HG03558 (cell line): ENCODE results near the gene FLT3.

ENCODE experiments used
- ATAC-seq: cut with Tn5 transposase; IDR thresholded peaks from one replicate; pipeline ENCODE4 v1.9.1; 2021; ENCODE audit warnings: moderate number of reproducible peaks; ENCODE audit not compliant: unreplicated experiment; ENCODE audit errors: extremely low read depth

FLT3 gene

GRCh38 chr13:27976362-27977091 is 123.8 kb downstream of the FLT3 start:
- no peak for ATAC-seq

DNA sequence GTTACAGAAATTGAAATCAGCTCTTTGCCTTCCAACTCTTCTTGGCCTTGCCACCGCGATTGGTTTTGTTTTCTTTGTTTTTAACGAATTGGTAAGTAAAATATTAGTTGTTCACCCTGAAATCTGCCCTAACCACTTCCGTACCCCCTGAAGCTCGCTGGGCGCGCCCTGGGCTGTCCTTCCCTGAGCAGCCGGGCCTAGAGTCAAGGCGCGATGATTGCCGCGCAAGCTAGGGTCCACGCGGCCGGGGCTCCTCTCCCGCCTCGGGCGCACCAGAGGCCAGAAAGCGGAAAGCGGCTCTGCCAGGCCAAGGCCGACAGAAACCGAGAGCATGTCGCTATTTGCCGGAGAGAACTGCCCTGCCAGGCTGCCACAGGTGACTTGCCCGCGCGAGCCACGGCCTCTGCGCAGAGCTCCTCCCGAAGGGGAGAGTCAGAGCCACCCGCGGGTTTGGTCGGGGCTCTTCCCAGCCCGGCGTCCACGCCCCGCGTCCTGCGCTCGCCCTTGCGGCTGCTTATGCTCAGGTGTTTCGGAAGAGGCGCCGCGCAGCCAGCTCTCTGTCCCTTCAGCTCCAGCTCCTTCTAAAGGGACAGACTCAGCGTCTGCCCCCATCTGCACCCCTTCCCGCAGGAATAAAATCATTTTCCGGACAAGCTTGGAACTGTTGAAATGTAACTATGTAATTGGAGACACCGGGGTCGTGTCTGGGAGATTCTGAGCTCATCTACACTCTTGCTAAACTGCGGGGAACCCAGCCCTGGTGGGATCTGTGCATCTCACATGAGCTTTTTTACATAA is 124.6 kb downstream of the FLT3 start:
- ATAC-seq: no peak

DNA sequence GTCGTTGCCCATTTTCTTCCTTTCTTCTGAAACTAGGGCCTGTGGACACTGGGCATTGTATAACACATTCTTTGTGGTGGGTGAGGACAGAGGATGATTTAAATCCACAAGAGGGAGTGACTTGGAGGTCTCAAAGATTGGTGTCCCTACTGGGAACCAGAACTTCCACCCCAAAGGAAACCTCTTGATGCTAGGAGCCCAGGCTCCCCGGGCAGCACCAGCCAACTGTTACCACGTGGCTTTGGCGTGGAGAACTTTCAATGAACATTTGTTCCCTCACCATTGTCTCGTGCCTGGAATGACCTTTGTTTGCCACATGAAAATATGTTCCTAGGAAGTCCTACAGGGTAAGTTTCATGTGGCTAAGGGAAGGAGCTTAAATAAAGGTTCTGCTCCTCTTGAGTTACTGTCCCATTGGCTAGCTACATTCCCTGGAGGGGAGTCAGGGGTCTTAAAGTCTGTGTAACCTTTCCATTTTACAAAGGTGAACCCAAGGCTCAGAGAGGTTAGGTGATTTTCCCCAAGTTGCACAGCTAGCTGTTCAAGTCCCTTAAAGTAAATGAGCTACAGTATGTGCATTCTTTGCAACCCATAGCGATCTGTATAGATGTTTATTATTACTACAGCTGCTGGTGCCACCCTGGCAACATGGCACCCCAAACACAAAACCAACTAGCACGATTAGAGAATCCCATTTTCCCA is 126.3 kb downstream of the FLT3 start:
- no peak for ATAC-seq

DNA sequence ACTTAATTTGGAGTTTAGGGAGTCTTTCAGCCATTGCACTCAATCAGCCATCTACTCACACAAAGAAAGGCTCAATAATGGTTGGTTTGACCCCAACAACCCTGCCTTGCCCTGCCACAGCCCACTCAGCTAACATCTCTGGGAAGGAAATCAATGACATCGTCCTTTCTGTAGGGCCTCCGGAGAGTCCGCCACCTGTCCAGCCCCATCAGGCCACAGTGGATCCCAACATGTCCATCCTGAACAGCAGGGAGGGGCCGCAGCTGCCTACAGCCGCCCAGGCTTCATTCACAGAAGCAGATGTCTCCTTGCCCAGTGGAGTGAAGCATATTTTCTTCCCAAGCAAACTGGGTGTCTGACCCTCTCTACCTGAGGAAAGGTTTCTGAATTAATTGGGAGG is 127.1 kb downstream of the FLT3 start:
- ATAC-seq: no peak

DNA sequence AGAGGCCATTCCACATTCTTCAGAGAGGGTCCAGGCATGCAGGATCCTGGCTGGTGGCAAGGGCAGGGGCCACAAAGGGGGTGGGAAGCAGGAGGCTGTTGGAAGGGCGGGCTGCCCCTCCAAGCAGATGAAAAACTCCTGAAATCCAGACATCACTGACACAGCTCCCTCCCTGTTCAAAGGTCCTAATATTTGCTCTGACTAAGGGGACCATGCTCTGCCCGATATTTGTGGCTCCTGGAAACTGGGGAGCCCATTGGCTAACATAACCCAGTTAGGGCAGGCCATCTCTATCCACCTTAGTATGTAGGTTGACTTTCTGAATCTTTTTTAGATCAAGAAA is 127.9 kb downstream of the FLT3 start:
- ATAC-seq: no peak

- no peak for ATAC-seq
Measured at GRCh38 chr13:27971776-27972477, 128.4 kb downstream of the FLT3 start.

DNA sequence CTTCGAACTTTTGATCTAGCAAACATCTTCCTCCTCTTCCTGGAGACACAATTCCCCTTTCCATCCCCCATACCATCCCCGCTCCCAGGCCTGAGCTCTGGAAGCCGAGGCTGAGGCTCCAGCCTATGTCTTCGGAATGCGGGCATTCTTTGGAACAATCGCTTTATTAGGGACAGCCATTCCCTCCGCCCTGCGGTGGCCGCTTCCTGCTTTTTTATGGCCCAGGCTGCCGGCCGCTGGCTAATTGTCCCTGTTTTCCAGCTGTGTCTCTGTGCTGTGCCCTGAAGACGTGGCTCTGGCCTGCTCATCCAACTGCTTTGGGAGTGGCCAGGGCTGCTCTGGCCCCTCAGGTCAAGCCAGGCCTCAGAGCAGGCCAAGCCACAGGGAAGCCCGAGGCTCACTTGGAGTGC is 129.1 kb downstream of the FLT3 start:
- ATAC-seq: no peak

DNA sequence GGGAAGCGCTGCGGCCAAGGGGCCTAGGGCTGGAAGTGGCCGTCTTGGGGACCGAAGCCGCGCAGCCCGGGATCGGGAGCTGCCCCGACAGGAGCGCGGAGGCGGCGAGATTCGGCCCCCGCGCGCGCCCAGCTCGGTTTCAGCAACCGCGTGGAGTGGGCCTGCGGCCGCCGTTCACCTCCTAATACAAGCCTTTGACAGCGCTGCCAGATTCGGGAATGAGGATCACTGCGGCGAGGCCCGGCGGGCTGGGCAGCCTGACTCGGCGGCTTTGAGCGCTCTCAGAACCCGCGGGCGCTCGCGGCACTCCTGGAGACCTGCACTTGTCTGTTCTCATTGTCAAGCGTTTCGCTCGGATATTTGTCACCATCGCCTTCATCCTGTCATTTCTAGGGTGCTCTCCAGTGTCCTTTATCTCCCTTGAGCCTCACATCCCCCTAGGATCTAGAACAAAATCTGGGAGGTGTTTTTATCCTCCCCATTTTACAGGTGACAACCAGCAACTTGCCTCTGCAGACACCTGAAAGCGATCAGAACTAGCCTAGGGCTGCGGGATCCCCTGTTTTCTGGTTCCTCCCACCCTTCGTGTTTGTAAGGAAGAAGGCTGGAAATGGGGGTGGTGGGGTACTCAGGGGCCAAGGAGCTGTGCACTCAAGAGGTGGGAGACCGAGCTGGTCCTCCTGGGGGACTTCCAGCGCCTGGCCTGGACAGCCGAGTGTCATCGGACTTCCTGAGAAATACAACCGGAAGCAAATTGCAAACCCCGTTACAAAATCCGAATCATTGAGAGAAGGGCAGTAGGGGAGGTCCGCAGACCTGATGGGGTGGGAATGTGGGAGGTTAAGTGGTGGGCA is 129.8 kb downstream of the FLT3 start:
- ATAC-seq: no peak

- ATAC-seq: no peak
Measured at GRCh38 chr13:27969866-27970229, 130.5 kb downstream of the FLT3 start.

DNA sequence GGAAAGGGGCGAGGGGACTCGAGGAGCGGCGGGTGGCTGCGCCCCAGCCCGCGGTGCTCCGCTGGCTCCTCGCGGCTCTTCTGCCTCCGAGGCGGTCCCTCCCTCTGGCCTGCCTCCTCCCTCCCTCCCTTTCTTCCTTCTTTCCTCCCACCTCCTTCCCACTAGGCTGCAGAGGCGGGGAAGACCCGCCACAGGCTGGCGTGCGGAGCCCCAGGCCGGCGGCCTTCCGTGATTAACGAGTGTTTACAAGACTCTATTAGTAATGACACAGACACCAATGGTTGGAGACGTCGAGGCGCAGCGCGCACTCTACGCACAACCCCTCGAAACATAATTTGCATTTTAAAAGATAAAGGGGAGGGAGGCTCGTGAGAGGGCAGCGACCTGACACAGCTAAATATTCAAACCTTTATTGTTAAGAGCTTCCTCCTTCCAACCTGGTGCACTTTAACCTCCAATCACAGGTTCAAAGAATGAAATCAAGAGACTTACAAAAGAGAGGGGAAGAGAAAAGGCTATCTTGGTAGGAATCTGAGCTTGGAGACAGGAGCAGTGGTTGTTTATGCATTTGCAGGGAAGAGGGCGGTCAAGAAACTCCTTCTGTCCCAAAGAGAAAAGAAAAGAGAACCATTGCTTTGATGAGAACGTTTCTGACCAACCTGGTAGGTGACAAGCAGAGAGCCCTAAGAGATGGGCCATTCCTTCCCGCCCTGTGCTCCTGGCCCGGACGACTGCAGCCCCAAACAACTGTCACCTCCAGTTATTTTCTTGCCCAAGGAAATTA is 131.1 kb downstream of the FLT3 start, which contains the start of gene CDX2:
CDX2 (minus strand) TSS at position 234 of the 784 bp plus-strand sequence. CDS start 309 bp downstream, outside the sequence.
- no peak for ATAC-seq

DNA sequence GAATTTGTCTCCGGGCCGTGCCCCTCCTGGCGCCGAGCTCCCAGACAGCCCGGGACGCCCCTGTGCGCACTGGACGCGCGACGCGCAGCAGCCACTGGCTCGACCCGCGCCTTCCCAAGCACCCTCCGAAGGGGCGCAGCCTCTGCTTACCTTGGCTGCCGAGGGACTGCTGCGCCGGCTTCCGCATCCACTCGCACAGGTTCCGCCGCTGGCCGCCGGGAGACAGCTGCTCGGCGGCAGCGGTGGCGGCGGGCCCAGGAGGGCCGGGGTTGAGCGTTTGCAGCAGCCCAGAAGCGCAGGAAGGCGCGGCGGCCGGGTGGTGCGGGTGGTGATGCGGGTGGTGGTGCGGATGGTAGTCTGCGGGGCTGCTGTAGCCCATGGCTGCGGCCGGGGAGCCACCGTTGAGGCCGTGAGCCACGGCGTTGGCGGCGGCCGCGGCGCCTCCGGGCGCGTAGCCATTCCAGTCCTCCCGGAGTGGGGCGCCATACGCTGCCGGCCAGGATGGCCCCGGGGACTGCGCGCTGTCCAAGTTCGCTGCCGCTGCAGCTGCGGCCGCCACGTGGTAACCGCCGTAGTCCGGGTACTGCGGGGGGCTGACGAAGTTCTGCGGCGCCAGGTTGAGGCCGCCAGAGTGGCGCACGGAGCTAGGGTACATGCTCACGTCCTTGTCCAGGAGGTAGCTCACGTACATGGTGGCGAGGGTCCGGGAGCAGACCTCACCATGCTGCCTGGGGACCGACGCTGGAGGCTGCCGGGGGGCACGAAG is 131.9 kb downstream of the FLT3 start:
- no peak for ATAC-seq

GRCh38 chr13:27967736-27968315 is 132.6 kb downstream of the FLT3 start:
- no peak for ATAC-seq

DNA sequence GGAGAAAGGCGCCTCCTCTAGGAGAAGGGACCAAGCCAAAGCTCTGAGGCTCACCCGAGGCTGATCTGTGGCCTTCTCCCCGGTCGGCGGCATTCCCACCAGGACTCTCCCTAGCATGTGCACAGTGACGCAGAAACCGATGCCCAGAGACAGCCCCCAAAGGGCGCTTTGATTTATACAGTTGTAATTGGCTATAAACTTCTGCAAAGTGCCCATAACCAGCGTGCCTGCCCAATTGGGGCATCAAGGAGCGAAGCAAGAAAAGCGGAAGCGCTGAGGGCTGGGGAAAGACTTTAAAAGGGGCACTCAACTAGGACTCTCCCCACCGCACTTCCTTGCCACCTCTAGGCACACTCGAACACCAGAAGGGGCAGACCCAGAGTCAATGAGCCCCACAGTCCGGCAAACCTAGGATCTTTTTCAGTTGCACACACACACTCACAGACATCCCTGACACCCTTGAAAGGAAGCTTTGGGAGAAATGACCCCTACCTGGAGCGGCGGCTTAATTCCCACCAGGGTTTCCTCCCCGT is 133.1 kb downstream of the FLT3 start:
- ATAC-seq: no peak

GRCh38 chr13:27966641-27967202 is 133.7 kb downstream of the FLT3 start:
- no peak for ATAC-seq

- no peak for ATAC-seq
Measured at GRCh38 chr13:27965740-27966640, 134.4 kb downstream of the FLT3 start.

GRCh38 chr13:27965343-27965739 is 135.0 kb downstream of the FLT3 start:
- no peak for ATAC-seq
